NCI-H510A treated with DMSO at 0.1 percent for 48 hours (cell line): Measurements from ENCODE around the gene NUP214.

Experiments used
- DNase-seq: peaks from one replicate; lab custom pipeline; 2025; lab: John Stamatoyannopoulos, UW

NUP214 gene

GRCh38 chr9:131125288-131126058 lies at the start of gene NUP214:
Gene NUP214, plus strand, starts transcription at chr9:131125586. Its CDS starts 119 bp downstream, at chr9:131125705.
- peak; percentile 94 for DNase-seq

GRCh38 chr9:131076347-131077195 lies 48.8 kb upstream of the NUP214 start:
- no peak for DNase-seq

- DNase-seq = no peak
These were observed 46.7 kb upstream of the NUP214 start for GRCh38 chr9:131078427-131079366.

DNA sequence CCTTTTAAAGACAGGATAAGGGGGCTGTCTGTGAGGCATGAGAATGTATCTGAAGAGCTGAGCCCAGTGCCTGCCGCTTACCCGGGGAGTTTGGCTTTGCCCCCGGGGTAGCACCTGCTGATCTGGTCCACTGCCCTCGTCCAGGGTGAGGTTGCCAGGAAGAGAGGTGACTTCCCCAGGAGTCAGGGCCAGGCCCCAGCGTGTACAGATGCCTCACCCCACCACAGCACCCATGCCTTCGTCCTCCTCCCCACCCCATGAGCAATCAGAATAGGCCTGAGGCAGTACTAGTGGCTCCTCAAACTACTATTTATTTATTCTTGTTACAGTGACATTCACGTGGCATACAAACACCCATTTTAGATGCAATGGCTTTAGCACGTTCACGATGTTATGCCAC lies 44.8 kb upstream of the NUP214 start:
- DNase-seq = no peak

DNA sequence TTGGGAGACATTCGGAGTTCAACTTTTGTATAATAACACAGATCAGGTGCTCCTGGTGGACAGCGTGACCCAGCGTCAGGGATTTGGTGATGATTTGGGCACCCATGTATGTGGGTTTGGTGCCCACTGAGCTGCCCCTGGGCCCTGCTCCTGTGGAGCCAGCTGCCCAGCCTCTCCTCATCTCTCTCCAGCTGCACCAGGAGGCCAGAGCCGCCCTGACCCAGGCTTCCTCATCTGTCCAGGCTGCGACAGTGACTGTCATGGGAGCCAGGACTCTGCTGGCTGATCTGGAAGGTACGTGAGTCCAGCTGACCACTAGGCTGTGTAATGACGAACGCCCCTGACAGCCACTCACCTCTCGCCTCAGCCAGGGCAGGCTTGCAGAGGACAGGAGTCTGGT lies 43.5 kb upstream of the NUP214 start:
- no peak for DNase-seq

DNA sequence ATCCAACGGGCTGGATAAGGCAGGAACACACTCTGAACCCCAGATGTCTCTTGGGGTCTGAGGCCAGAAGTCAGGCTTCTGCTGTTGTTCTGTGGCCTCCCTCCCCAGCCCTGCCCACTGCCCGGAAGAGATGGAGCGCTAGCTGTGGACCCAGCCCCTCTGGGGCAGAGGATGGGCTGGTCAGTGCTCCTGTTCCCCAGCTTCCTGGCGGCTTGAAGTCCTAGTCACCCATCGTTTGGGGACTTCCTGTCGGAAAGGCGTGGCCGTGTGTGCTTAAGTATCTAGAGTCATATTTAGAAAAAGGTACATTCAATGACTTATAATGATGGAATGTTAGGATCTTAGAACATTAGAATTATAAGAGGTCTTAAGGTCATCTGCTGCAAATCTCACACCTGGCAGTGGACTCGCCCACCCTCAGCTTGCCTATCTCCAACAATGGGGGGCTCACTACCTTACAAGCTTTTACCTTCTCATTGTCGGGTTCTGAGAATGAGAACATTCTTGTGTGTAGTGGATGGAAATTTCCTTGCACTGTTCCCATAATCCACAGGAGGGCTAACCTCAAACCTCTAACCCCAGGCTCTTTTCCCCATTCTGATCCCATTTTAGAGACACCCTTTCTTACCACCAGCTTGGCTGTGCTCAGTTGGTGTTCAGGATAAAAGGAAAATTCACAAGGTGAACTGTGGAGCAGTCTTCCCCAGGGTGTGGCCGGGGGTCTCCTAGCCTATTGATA lies 42.4 kb upstream of the NUP214 start:
- DNase-seq = no peak

GRCh38 chr9:131084661-131085369 lies 40.6 kb upstream of the NUP214 start:
- no peak for DNase-seq

DNA sequence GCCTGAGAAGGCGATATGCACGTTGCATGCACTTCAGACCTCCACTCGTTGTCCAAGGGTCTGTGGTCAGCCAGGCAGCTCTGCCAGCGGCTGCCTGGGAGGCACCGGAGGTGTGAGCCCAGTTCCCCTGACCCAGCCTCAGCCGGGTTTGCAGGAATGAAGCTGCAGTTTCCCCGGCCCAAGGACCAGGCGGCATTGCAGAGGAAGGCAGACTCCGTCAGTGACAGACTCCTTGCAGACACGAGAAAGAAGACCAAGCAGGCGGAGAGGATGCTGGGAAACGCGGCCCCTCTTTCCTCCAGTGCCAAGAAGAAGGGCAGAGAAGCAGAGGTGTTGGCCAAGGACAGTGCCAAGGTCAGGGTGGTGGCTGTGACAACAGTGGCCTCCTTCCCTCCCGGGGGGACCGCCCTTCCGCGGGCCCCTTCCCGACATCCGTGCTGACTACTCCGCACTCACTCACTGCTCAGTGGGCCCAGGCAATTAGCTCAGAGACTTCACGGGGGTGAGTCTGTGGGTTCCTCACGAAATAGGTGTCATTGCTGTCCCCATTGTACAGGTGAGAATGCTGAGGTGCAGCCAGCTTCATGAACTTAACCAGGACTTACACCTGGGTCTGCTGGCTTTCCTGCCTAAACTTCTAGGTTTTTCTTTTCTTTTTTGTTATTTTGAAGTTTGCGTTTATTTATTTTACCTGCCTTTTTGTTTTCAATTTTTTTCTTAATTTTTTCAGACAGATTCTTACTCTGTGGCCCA lies 39.8 kb upstream of the NUP214 start:
- no peak for DNase-seq

GRCh38 chr9:131087354-131087893 lies 38.0 kb upstream of the NUP214 start:
- DNase-seq = no peak

DNA sequence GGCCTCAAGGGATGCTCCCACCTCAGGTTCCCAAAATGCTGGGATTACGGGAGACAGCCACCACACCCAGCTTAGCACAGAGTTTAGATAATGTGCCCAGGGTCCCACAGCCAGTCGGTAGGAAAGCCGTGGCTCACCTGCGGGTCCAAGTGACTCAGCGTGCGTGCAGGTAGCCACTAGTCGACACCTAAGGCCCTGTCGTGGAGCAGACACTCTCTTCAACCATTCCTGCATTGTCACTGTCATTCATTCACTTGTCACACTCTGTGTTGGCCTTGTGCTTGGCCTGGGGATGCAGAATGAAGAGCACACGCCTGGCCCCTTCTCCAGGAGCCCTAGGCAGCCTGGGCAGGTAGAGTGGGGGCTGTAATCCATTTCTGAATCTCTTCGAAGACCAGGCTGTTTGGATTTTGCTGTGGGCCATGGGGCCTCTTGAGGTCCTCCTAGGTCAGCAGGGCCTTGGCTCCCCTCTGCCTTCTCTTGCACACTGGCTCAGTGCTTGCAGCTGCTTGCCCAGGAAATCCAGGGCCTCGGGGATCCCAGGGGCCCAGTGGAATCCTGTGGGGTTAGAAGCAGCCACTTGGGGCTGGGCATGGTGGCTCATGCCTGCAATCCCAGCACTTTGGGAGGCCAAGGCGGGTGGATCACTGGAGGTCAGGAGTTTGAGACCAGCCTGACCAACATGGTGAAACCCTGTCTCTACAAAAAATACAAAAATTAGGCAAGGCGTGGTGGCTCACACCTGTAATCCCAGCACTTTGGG lies 35.2 kb upstream of the NUP214 start:
- no peak for DNase-seq

GRCh38 chr9:131091352-131091992 lies 33.9 kb upstream of the NUP214 start:
- DNase-seq = no peak

DNA sequence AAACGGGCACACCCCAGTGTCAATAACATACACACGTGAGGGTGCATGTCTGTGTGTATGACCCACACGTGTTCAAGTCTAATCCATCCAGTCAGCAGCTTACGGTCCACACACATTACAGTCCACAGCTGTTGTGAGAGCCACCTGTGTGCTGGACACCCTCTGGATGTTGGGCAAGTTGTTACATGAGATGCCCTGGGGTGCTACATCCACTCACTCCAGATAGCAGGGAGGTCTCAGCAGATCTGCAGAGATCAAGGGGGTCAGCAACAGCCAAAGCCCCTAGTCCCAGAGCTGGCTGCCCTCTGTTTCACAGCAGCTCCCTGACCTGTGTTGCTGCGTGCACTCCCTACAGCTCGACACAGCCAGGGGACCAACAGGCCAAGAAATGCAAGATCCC lies 33.4 kb upstream of the NUP214 start:
- DNase-seq = no peak

GRCh38 chr9:131092548-131093440 lies 32.6 kb upstream of the NUP214 start:
- no peak for DNase-seq

DNA sequence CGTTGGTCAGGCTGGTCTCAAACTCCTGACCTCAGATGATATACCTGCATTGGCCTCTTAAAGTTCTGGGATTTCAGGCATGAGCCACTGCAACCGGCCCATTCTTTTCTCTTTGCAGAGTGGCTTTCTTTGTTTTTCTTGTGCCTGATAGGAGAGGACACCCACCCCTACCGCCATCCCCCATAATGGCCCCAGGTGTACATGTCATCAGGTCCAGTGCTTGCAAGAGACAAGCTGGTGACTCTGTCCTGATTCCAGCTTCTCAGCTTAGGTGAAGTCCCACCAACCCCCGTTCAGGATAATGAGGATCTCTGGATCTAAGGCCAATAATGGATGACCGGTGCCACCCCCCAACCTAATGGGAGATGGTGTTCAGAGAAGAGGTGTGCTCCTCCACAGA lies 31.4 kb upstream of the NUP214 start:
- no peak for DNase-seq

- no peak for DNase-seq
These were observed 30.8 kb upstream of the NUP214 start for GRCh38 chr9:131094622-131095021.

GRCh38 chr9:131095666-131096268 lies 29.6 kb upstream of the NUP214 start:
- no peak for DNase-seq
